A549 treated with AZD9567 at 1 μM for 4 hours (cell line): Measurements from ENCODE around the gene KRTAP10-7. TPM values are rescaled to one million over a fixed set of nuclear protein-coding genes. Genes with fewer than 3 reads are reported as not detected.

Source experiments
- total RNA-seq: library from RNA; stranded (reverse); fragments of 200-300 nt; extraction: Qiagen RNA extraction; gene quantifications from 5 replicates; pipeline ENCODE4 v1.2.3, GENCODE V29; 2022; ENCODE audit not compliant: insufficient read depth

The KRTAP10-7 gene, protein sequence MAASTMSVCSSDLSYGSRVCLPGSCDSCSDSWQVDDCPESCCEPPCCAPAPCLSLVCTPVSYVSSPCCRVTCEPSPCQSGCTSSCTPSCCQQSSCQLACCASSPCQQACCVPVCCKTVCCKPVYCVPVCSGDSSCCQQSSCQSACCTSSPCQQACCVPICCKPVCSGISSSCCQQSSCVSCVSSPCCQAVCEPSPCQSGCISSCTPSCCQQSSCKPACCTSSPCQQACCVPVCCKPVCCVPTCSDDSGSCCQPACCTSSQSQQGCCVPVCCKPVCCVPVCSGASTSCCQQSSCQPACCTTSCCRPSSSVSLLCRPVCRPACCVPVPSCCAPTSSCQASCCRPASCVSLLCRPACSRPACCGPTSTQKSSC
- not detected in 5 replicates for total RNA-seq

GRCh38 chr21:44600118-44600978 is at the start of gene KRTAP10-7:
Gene KRTAP10-7 (plus strand): TSS chr21:44600597. CDS start chr21:44600622, 25 bp downstream.

GRCh38 chr21:44551340-44551961 is 48.9 kb upstream of the KRTAP10-7 start, which contains the start of gene KRTAP10-2:
Gene KRTAP10-2 (minus strand): TSS chr21:44551505. CDS start chr21:44551458, 47 bp downstream.

GRCh38 chr21:44558695-44559094 is 41.7 kb upstream of the KRTAP10-7 start, which contains the start of gene KRTAP10-3:
Gene KRTAP10-3 (minus strand): TSS chr21:44558795. CDS start chr21:44558715, 80 bp downstream.

DNA sequence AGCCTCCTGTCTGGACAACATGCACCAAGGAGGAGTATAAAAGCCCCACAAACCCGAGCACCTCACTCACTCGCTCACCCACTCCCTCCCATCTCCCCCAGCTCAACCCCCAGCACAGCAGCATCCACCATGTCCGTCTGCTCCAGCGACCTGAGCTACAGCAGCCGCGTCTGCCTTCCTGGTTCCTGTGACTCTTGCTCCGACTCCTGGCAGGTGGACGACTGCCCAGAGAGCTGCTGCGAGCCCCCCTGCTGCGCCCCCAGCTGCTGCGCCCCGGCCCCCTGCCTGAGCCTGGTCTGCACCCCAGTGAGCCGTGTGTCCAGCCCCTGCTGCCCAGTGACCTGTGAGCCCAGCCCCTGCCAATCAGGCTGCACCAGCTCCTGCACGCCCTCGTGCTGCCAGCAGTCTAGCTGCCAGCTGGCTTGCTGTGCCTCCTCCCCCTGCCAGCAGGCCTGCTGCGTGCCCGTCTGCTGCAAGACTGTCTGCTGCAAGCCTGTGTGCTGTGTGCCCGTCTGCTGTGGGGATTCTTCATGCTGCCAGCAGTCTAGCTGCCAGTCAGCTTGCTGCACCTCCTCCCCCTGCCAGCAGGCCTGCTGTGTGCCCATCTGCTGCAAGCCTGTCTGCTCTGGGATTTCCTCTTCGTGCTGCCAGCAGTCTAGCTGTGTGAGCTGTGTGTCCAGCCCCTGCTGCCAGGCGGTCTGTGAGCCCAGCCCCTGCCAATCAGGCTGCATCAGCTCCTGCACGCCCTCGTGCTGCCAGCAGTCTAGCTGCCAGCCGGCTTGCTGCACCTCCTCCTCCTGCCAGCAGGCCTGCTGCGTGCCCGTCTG is 26.6 kb upstream of the KRTAP10-7 start, which contains the start of gene KRTAP10-4:
Gene KRTAP10-4 (plus strand): TSS at position 100 of the 827 bp plus-strand sequence. CDS start 30 bp downstream, at position 130.

GRCh38 chr21:44580231-44580821 is 20.1 kb upstream of the KRTAP10-7 start, which contains the start of gene KRTAP10-5:
Gene KRTAP10-5 (minus strand): TSS chr21:44580604. CDS start chr21:44580578, 26 bp downstream.

DNA sequence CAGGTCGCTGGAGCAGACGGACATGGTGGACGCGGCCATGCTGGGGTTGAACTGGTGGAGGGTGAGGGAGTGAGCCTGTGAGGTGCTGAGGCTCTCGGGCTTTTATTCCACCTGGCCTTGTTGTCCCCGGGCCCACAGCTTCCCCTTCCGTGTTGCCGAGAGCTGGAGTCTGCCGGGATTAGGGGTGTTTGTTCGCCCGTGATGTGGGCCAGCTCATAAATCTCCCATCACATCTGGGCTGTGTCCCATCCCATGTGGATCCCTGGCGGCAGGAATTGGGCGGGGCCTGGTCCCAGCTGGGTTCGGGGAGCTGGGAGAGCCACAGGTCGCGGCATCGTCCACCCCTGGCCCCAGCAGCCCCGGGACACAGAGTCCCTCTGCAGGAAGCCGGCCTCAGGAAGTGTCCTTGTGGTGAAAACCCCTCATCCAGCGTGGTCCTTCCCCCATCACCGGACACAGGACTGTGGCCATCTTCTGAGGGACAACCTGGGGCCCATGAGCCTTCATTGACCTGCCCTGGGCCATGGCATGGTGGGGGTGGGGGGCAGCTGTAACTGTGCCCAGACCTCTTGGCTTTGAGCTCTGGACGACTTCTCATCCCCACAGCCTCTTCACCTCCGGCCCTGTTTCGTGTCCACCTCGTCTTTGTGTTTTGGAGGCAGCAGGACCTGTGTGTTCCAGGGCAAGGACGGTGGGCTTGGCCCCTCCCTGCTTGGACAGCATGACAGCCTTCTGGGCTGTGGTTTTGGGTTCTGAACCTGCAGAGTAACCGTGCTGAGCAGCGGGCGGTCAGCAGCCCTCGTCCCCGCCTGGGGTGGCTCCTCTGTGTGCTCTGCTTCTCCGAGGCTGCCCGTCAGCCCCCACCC is 7.7 kb upstream of the KRTAP10-7 start, which contains the start of gene KRTAP10-6:
Gene KRTAP10-6 (minus strand): TSS at position 60 of the 866 bp plus-strand sequence. CDS start 21 bp downstream, at position 39.

GRCh38 chr21:44612029-44612486 is 11.7 kb downstream of the KRTAP10-7 start, which contains the start of gene KRTAP10-8:
Gene KRTAP10-8 (plus strand): TSS chr21:44612079. CDS start chr21:44612101, 22 bp downstream.

GRCh38 chr21:44626673-44627143 is 26.3 kb downstream of the KRTAP10-7 start, which contains the start of gene KRTAP10-9:
Gene KRTAP10-9 (plus strand): TSS chr21:44627093. CDS start chr21:44627172, 79 bp downstream.

DNA sequence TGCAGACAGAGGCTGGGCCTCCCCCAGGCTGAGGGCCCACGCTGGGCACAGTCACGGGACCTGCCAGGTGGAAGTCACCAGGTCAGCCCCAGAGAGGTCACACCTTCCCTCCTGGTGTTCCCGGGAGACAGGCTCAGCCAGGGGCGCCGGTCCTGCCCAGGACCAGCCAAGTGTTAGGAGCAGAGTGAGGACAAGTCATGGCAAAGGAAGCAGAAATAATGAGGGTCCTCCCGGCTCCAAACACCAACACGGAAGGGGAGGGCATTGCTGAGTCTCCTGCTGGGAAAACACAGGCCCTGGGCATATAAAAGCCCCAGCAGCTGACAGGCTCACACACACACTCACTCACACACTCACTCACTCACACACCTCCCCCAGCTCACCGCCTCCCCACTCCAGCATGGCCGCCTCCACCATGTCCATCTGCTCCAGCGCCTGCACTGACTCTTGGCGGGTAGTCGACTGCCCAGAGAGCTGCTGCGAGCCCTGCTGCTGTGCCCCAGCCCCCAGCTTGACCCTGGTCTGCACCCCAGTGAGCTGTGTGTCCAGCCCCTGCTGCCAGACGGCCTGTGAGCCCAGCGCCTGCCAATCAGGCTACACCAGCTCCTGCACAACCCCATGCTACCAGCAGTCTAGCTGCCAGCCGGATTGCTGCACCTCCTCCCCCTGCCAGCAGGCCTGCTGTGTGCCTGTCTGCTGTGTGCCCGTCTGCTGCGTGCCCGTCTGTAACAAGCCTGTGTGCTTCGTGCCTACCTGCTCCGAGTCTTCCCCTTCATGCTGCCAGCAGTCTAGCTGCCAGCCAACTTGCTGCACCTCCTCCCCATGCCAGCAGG is 36.8 kb downstream of the KRTAP10-7 start, which contains the start of gene KRTAP10-10:
Gene KRTAP10-10 (plus strand): TSS at position 339 of the 833 bp plus-strand sequence. CDS start 62 bp downstream, at position 401.

DNA sequence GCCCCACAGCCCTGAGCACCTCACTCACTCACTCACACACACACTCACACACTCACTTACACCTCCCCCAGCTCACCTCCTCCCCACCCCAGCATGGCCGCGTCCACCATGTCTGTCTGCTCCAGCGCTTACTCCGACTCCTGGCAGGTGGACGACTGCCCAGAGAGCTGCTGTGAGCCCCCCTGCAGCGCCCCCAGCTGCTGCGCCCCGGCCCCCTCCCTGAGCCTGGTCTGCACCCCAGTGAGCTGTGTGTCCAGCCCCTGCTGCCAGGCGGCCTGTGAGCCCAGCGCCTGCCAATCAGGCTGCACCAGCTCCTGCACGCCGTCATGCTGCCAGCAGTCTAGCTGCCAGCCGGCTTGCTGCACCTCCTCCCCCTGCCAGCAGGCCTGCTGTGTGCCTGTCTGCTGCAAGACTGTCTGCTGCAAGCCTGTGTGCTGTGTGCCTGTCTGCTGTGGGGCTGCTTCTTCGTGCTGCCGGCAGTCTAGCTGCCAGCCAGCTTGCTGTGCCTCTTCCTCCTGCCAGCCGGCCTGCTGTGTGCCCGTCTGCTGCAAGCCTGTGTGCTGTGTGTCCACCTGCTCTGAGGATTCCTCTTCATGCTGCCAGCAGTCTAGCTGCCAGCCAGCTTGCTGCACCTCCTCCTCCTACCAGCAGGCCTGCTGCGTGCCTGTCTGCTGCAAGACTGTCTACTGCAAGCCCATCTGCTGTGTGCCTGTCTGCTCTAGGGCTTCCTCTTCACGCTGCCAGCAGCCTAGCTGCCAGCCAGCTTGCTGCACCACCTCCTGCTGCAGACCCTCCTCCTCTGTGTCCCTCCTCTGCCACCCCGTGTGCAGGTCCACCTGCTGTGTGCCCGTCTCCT is 46.2 kb downstream of the KRTAP10-7 start, which contains the start of gene KRTAP10-11:
Gene KRTAP10-11 (plus strand): TSS at position 49 of the 856 bp plus-strand sequence. CDS start 45 bp downstream, at position 94.

Other genes with a start within 250 kb of the KRTAP10-7 start
- 7.2 to 9.5 TPM (median 7.9 TPM) in 5 replicates for gene TRPM2, start 247.0 kb upstream of the KRTAP10-7 start, total RNA-seq
- 1.6 to 2.8 TPM (median 2.4 TPM) in 5 replicates for gene LRRC3, start 145.1 kb upstream of the KRTAP10-7 start, total RNA-seq
- gene KRTAP10-1, start 60.4 kb upstream of the KRTAP10-7 start, total RNA-seq: not detected in 5 replicates
- not detected in 5 replicates for gene KRTAP10-2, start 49.1 kb upstream of the KRTAP10-7 start, total RNA-seq
- gene KRTAP10-3, start 41.8 kb upstream of the KRTAP10-7 start, total RNA-seq: not detected in 5 replicates
- not detected in 5 replicates for gene KRTAP10-4, start 26.9 kb upstream of the KRTAP10-7 start, total RNA-seq
- gene KRTAP10-5, start 20.0 kb upstream of the KRTAP10-7 start, total RNA-seq: not detected in 5 replicates
- gene KRTAP10-6, start 8.1 kb upstream of the KRTAP10-7 start, total RNA-seq: not detected in 5 replicates
- gene KRTAP10-8, start 11.5 kb downstream of the KRTAP10-7 start, total RNA-seq: not detected in 5 replicates
- not detected in 5 replicates for gene KRTAP10-9, start 26.5 kb downstream of the KRTAP10-7 start, total RNA-seq
- gene KRTAP10-10, start 36.8 kb downstream of the KRTAP10-7 start, total RNA-seq: not detected in 5 replicates
- gene KRTAP10-11, start 45.8 kb downstream of the KRTAP10-7 start, total RNA-seq: not detected in 5 replicates
- gene KRTAP12-4, start 54.1 kb downstream of the KRTAP10-7 start, total RNA-seq: not detected in 5 replicates
- gene KRTAP12-3, start 57.3 kb downstream of the KRTAP10-7 start, total RNA-seq: not detected in 5 replicates
- gene KRTAP12-2, start 66.3 kb downstream of the KRTAP10-7 start, total RNA-seq: not detected in 5 replicates
- gene KRTAP12-1, start 81.6 kb downstream of the KRTAP10-7 start, total RNA-seq: not detected in 5 replicates
- gene KRTAP10-12, start 96.6 kb downstream of the KRTAP10-7 start, total RNA-seq: not detected in 5 replicates
- gene TSPEAR, start 111.0 kb downstream of the KRTAP10-7 start, total RNA-seq: 0.02 TPM in 1 of 5 replicates, not detected in the others
- 26.1 to 39.4 TPM (median 38.1 TPM) in 5 replicates for gene UBE2G2, start 201.2 kb downstream of the KRTAP10-7 start, total RNA-seq
- gene SUMO3, start 217.5 kb downstream of the KRTAP10-7 start, total RNA-seq: 62.4 to 75.2 TPM (median 68.4 TPM) in 5 replicates